ENCODE data around the gene CPNE1. TPM values are rescaled to one million over a fixed set of nuclear protein-coding genes. Genes with fewer than 3 reads are reported as not detected.

Gene CPNE1
- total RNA-seq, 1 experiment from 2014 or later = 174 TPM

Other genes with a start within 250 kb of the CPNE1 start
- 0.08 and 0.23 TPM in 2 replicates for gene GDF5, start 226.7 kb downstream of the CPNE1 start, total RNA-seq (2014; rRNA removed; shearing (Covaris generic))
- 11.5 and 15.3 TPM in 2 replicates for gene CEP250, start 209.3 kb downstream of the CPNE1 start, total RNA-seq (2014; rRNA removed; shearing (Covaris generic))
- not detected in 2 replicates for gene C20orf173, start 135.2 kb downstream of the CPNE1 start, total RNA-seq (2014; rRNA removed; shearing (Covaris generic))
- 503 and 555 TPM in 2 replicates for gene ERGIC3, start 122.8 kb downstream of the CPNE1 start, total RNA-seq (2014; rRNA removed; shearing (Covaris generic))
- gene SPAG4, start 49.1 kb downstream of the CPNE1 start, total RNA-seq (2014; rRNA removed; shearing (Covaris generic)) = 0.45 TPM in 1 of 2 replicates, not detected in the other
- gene RBM12, start within 50 bp of the CPNE1 start, total RNA-seq (2014; rRNA removed; shearing (Covaris generic)) = 37.1 and 62.3 TPM in 2 replicates
- gene NFS1, start 34.5 kb upstream of the CPNE1 start, total RNA-seq (2014; rRNA removed; shearing (Covaris generic)) = 27.4 and 42.0 TPM in 2 replicates
- gene ROMO1, start 34.5 kb upstream of the CPNE1 start, total RNA-seq (2014; rRNA removed; shearing (Covaris generic)) = 392 and 407 TPM in 2 replicates
- gene RBM39, start 77.4 kb upstream of the CPNE1 start, total RNA-seq (2014; rRNA removed; shearing (Covaris generic)) = 162 and 164 TPM in 2 replicates
- gene PHF20, start 107.1 kb upstream of the CPNE1 start, total RNA-seq (2014; rRNA removed; shearing (Covaris generic)) = 12.0 and 15.0 TPM in 2 replicates

Data from H4 (cell line).